Ammon's horn (tissue), 1 donor: ENCODE measurements around the gene TAF11L4.
"Not testable (repeated sequence)": the region's sequence is repeated elsewhere in the genome, so short reads cannot be mapped to it uniquely, and the experiment has no call there.

Experiments used
- DNase-seq: peaks from one replicate; pipeline ENCODE4 v3.0.0-alpha.2; 2016; ENCODE audit warnings: low spot score

TAF11L4 gene

DNA sequence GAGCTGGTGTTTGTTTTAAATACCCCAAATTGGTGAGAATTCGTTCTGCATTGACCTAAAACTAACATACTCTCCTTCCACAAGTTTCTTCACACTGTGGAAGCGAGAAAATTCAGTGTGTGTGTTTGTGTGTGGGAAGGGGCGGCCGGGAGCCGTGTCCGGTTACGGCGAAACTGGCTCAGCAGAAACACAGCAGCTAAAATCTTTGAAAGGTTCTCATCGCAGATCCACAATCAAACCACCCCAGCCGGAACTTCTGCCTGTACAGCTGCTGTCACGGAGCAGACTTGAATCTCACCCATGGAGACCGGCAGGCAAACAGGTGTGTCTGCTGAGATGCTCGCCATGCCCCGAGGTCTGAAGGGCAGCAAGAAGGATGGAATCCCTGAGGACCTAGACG is at the start of gene TAF11L4:
Gene TAF11L4 (plus strand): TSS at position 301 of the 400 bp plus-strand sequence.
- DNase-seq = not testable (repeated sequence)

DNA sequence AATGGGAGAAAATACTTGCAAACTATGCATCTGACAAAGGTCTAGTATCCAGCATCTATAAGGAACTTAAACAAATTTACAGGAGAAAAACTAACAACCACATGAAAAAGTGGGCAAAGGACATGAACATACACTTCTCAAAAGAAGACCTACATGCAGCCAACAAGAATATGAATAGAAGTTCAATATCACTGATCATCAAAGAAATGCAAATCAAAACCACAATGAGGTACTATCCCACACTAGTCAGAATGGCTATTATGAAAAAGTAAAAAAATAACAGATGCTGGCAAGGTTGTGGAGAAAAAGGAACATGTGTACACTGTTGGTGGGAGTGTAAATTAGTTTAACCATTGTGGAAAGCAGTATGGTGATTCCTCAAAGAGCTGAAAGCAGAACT is 46.5 kb upstream of the TAF11L4 start:
- not testable (repeated sequence) for DNase-seq

DNA sequence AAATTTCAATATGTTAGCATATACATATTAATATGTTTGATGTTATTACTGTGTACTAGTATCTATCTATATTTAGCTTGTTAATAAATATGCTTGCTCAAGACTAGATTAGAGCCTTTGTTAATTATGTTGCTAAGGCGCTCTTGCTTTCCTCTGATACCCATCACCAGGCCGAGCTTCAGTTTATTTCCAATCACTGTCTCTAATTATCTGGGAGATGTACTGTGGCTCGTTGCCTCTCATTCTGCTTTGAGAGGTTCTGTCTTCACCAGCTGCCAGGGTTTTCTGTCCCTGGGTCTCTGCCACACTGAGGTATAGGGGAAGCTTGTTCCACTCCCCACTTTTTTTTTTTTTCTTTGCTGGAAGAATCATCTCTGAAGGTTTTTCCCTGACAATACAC is 44.6 kb upstream of the TAF11L4 start:
- DNase-seq = peak; percentile 28

DNA sequence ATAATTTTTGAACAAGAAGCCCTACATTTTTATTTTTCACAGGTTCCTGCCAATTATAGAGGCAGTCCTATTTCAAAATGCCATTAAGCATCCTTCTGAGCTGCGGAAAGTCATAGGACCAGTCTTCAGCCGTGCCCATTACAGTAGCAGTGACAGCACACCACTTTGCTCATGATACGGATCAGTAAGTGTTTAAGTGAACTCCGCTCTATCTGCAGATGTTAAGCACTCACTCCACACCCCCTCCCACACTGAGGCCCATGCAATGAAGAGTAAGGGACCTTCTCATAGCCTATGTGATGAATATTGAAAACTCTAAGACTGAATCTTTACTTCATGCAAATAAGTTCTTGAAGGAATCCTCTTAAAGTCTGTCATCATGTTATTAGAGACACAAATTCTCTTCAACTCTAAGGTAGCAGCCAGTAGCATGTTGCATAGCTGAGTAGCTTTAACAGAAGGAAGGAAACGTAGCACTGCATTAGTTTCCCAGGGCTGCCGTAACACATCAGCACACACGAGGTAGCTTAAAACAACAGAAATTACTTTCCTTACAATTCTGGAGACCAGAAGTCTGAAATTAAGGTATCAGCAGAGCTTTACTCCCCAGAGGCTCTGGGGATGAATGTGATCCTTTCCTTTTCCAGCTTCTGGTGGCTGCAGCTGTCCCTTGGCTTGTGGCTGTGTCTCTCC is 43.9 kb upstream of the TAF11L4 start:
- no peak for DNase-seq

DNA sequence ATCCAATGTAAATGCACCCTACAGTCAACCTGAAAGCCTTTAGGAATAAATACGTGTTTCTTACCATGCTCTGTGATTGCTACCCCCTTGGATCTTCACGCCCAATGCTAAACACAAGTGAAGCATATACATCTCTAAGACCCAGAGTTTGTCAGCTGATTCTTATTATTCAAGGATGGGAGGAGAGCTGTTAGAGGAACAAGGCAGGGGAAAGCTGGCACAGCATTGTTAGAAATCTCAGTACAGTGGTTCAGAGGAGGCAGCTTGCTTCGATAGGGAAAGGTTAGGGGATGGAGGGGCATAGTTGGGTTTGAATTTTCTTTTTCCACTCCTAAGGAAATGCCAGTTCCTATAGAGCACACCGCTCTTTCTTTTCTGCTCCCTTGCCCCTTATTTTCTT is 40.2 kb upstream of the TAF11L4 start:
- no peak for DNase-seq

DNA sequence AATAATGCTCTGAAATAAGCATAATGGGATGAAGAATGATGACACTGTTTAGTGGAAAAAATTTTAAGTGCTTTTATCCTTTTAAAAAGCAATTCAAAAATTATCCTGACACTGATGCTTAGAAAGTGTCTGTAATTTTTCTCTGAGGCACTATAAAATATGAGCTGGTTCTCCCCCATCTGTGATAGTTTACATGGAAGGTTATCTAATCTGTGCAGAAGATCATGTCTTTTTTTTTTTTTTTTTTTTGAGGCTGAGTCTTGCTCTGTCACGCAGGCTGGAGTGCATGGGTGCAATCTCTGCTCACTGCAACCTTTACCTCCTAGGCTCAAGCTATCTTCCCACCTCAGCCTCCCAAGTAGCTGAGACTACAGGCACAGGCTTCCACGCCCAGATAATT is 38.8 kb upstream of the TAF11L4 start:
- no peak for DNase-seq

DNA sequence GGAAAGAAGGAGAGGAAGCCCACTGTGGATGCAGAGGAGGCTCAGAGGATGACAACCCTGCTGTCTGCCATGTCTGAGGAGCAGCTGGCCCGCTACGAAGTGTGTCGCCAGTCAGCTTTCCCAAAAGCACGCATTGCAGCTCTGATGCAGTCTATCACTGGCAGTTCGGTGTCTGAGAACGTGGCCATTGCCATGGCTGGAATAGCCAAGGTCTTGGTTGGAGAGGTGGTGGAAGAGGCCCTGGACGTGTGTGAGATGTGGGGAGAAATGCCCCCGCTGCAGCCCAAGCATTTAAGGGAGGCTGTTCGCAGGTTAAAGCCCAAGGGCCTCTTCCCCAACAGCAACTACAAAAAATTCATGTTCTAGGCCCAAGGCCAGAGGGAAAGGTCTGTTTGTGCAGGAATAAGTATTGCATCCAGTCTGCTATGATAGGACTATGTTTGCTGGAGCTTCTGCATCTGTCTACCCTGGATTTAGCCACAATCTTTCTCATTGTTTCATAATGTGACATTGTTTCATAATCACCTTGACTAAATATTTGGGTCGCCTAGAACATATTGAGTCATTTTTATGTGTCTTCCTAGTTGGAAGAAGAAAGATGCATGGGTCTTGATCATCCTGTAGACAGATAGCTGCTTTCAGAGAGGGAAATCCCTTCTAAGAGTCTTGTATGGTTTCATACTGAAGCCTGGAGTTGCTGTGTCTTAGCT is 35.0 kb upstream of the TAF11L4 start:
- not testable (repeated sequence) for DNase-seq

DNA sequence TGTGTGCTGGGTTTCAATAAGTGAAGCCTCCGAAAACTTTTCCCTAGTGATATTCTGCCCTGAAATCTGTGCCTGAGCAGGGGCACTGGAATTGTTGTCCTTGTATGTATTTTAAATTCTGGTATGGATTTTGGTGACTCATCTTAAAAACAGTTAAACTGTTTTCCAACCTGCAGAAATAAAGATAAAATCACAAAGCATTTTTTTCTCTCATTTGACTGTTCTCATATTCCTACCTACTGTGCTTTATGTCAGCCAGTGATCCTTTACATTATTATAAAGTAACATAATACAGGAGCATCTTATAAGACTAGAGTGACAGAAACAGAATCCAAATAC is 34.5 kb upstream of the TAF11L4 start:
- no peak for DNase-seq

DNA sequence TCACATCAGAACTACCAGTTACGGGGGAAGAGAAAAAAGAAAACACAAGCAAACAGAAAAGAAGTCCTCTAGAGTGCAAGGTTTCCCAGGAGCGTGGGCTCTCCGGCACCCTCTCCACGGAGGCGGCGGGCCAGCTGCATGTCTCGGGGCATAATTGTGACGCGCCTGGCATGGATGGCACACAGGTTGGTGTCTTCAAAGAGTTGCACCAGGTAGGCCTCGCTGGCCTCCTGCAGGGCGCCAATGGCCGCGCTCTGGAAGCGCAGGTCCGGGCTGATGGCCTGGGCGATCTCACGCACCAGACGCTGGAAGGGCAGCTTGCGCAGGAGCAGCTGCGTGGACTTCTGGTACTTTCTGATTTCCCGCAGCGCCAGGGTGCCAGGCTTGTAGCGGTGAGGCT is 30.3 kb upstream of the TAF11L4 start:
- DNase-seq = not testable (repeated sequence)

DNA sequence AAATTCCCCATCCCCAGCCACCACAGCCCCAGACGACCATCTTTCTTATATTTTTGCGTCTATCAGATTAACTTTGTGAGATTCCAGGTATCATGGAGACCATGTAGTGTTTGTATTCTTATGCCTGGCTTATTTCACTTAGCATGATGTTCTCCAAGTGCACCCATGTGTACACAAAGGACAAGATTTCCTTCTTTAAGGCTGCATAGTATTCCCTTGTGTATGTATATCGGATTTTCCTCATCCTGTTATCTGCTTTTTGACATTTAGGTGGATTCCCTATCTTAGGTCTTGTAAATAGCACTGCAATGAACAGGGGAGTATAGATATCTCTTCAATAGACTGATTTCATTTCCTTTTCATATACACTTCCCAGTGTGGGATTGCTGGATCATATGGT is 28.8 kb upstream of the TAF11L4 start:
- no peak for DNase-seq

DNA sequence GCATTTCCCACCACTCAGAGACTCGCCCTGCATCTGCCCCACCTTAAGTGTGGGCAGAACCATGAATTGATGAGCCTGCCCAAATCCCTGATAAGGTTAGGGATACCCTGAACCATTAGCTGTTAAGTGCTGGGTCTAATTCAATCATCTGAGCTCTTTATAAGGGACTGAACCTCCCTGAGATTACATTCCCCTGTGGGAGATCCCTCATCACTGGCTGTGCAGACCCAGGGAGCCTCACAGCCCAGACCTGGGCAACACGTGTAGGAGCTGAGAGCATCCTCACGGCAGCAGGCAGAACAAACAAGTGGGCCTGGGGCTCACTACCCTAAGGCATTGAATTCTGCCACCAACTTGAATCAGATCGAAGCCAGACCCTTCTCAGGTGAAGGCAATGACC is 24.2 kb upstream of the TAF11L4 start:
- DNase-seq = no peak

DNA sequence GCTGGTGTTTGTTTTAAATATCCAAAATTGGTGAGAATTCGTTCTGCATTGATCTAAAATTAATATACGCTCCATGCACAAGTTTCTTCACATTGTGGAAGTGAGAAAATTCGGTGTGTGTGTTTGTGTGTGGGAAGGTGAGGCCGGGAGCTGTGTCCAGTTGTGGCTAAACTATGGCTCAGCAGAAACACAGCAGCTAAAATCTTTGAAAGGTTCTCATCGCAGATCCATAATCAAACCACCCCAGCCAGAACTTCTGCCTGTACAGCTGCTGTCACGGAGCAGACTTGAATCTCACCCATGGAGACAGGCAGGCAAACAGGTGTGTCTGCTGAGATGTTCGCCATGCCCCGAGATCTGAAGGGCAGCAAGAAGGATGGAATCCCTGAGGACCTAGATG is 23.7 kb upstream of the TAF11L4 start, which contains the start of gene TAF11L2:
Gene TAF11L2 (plus strand): TSS at position 301 of the 400 bp plus-strand sequence.
- DNase-seq = not testable (repeated sequence)

DNA sequence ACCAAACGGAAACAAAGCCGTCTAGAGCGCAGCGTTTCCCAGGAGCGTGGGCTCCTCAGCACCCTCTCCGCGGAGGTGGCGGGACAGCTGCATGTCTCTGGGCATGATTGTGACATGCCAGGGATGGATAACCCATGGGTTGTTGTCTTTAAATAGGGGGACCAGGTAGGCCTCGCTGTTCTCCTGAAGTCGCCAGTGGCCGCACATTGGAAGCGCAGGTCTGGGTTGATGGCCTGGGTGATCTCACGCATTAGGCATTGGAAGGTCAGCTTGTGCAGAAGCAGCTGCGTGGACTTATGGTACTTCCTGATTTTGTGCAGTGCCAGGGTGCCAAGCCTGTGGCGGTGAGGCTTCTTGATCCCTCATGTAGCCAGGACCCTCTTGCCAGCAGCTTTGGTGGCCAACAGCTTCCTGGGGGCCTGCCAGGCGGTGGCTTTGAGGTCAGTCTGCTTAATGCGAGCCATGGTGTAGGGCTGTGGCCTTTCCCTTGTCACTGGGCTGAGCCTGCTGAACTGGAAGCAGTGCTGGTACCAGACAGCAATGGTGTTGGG is 9.8 kb upstream of the TAF11L4 start:
- no peak for DNase-seq

DNA sequence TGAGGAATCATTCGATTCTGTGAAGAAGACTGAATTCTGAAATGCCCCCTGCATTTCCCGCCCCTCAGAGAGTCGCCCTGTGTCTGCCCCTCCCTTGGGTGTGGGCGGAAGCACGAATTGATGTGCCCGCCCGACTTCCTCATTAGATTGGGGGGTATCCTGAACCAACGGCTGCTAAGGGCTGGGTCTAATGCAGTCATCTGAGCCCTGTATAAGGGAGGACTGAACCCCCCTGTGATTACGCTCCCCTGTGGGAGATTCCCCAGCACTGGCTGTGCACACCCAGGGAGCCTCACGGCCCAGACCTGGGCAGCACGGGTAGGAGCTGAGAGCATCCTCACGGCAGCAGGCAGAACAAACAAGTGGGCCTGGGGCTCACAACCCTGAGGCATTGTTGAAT is 4.1 kb upstream of the TAF11L4 start:
- not testable (repeated sequence) for DNase-seq

DNA sequence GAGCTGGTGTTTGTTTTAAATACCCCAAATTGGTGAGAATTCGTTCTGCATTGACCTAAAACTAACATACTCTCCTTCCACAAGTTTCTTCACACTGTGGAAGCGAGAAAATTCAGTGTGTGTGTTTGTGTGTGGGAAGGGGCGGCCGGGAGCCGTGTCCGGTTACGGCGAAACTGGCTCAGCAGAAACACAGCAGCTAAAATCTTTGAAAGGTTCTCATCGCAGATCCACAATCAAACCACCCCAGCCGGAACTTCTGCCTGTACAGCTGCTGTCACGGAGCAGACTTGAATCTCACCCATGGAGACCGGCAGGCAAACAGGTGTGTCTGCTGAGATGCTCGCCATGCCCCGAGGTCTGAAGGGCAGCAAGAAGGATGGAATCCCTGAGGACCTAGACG is 3.5 kb upstream of the TAF11L4 start, which contains the start of gene TAF11L3:
Gene TAF11L3 (plus strand): TSS at position 301 of the 400 bp plus-strand sequence.
- DNase-seq = not testable (repeated sequence)

DNA sequence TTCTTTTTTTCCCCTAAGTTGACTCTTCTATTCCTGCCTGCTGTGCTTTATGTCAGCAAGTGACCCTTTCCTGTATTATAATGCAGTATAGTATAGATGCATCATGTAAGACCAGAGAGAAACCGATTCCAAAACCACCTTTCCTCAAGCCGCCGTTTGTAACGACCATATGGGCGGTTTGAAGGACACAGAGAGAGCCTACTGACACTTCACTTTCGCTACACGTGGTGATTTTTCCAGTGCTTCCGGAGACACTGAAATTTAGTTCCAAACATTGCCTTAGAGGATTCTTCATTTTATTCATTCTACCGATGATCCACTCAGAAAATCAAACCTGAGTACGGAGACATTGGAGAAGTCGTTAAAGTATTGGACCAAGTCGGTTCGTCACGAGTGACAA is 2.1 kb upstream of the TAF11L4 start:
- not testable (repeated sequence) for DNase-seq

DNA sequence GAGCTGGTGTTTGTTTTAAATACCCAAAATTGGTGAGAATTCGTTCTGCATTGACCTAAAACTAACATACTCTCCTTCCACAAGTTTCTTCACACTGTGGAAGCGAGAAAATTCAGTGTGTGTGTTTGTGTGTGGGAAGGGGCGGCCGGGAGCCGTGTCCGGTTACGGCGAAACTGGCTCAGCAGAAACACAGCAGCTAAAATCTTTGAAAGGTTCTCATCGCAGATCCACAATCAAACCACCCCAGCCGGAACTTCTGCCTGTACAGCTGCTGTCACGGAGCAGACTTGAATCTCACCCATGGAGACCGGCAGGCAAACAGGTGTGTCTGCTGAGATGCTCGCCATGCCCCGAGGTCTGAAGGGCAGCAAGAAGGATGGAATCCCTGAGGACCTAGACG is 3.3 kb downstream of the TAF11L4 start, which contains the start of gene TAF11L5:
Gene TAF11L5 (plus strand): TSS at position 301 of the 400 bp plus-strand sequence.
- not testable (repeated sequence) for DNase-seq

DNA sequence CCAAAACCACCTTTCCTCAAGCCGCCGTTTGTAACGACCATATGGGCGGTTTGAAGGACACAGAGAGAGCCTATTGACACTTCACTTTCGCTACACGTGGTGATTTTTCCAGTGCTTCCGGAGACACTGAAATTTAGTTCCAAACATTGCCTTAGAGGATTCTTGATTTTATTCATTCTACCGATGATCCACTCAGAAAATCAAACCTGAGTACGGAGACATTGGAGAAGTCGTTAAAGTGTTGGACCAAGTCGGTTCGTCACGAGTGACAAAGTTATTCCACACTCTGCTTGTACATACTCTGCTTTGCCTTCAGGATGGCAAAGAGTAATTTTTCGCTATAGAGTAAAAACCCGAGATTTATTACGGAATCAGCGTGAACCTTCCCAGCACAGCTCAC is 4.9 kb downstream of the TAF11L4 start:
- DNase-seq = peak; percentile 11

DNA sequence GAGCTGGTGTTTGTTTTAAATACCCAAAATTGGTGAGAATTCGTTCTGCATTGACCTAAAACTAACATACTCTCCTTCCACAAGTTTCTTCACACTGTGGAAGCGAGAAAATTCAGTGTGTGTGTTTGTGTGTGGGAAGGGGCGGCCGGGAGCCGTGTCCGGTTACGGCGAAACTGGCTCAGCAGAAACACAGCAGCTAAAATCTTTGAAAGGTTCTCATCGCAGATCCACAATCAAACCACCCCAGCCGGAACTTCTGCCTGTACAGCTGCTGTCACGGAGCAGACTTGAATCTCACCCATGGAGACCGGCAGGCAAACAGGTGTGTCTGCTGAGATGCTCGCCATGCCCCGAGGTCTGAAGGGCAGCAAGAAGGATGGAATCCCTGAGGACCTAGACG is 6.8 kb downstream of the TAF11L4 start, which contains the start of gene TAF11L6:
Gene TAF11L6 (plus strand): TSS at position 301 of the 400 bp plus-strand sequence.
- not testable (repeated sequence) for DNase-seq
